PC-3 (cell line): ENCODE data around the gene SSUH2. TPM values are rescaled to one million over a fixed set of nuclear protein-coding genes. Genes with fewer than 3 reads are reported as not detected.

Source experiments
- ATAC-seq: fragments of 200-7000 bp; cut with Tn5 transposase; 2 replicates; pipeline ENCODE4 v1.9.1; 2020; ENCODE audit warnings: mild to moderate bottlenecking, moderate library complexity
- BruUV-seq: library from RNA; stranded (reverse); fragments of 400-500 nt; replicated peaks from 2 replicates; lab custom pipeline; 2021; lab: Mats Ljungman, UMichigan
- CTCF ChIA-PET: fragments of 300-600 bp; sonication (Branson Sonifier 250); formaldehyde crosslinking; loops from one replicate; lab custom pipeline; 2022; ENCODE audit warnings: antibody characterized with exemption; lab: Charles Lee
- POLR2A ChIA-PET: fragments of 300-600 bp; sonication (Branson Sonifier 250); formaldehyde crosslinking; loops from one replicate; lab custom pipeline; 2022; ENCODE audit warnings: antibody characterized with exemption; ENCODE audit not compliant: unreplicated experiment; lab: Charles Lee
- DNase-seq: peaks from one replicate; pipeline ENCODE4 v3.0.0-alpha.2; 2015
- H2AFZ ChIP-seq: fragments of 300-600 bp; sonication (generic); 2 replicates; pipeline ENCODE4 v1.6.0; 2016; ENCODE audit warnings: antibody characterized with exemption, low read length
- H3F3A ChIP-seq: fragments of 300-600 bp; sonication (generic); one replicate; pipeline ENCODE4 v1.6.0; 2017; ENCODE audit warnings: antibody characterized with exemption, low read length, control low read depth, mild to moderate bottlenecking; ENCODE audit not compliant: unreplicated experiment
- H3K27ac ChIP-seq: fragments of 300-600 bp; sonication (generic); 2 replicates; pipeline ENCODE4 v1.5.1; 2016; ENCODE audit warnings: mild to moderate bottlenecking, low read length
- H3K27me3 ChIP-seq: fragments of 300-600 bp; sonication (generic); 2 replicates; pipeline ENCODE4 v1.6.1; 2016; ENCODE audit warnings: low read length, mixed read lengths
- H3K36me3 ChIP-seq: fragments of 300-600 bp; sonication (generic); 2 replicates; pipeline ENCODE4 v1.6.1; 2016; ENCODE audit warnings: low read depth, mixed run types, low read length, mixed read lengths
- H3K4me1 ChIP-seq: fragments of 300-600 bp; sonication (generic); 2 replicates; pipeline ENCODE4 v1.5.1; 2016; ENCODE audit warnings: low read length; ENCODE audit not compliant: insufficient read depth
- H3K4me2 ChIP-seq: fragments of 300-600 bp; sonication (generic); 2 replicates; pipeline ENCODE4 v1.6.0; 2016; ENCODE audit warnings: low read length
- H3K4me3 ChIP-seq: fragments of 300-600 bp; sonication (generic); 2 replicates; pipeline ENCODE4 v1.5.1; 2016; ENCODE audit warnings: mild to moderate bottlenecking, low read length, mixed read lengths
- H3K79me2 ChIP-seq: fragments of 300-600 bp; sonication (generic); 2 replicates; pipeline ENCODE4 v1.6.1; 2017; ENCODE audit warnings: low read length, mixed read lengths
- H3K9ac ChIP-seq: fragments of 300-600 bp; sonication (generic); 2 replicates; pipeline ENCODE4 v1.6.0; 2016; ENCODE audit warnings: mild to moderate bottlenecking, low read length
- H3K9me2 ChIP-seq: fragments of 300-600 bp; sonication (generic); replicated peaks from 2 replicates; pipeline ENCODE4 v1.6.1; 2016; ENCODE audit warnings: mixed run types, low read length, mixed read lengths
- H3K9me3 ChIP-seq: fragments of 300-600 bp; sonication (generic); 2 replicates; pipeline ENCODE4 v1.6.1; 2016; ENCODE audit warnings: low read length, mixed read lengths
- H4K20me1 ChIP-seq: fragments of 300-600 bp; sonication (generic); 2 replicates; pipeline ENCODE4 v1.6.1; 2016; ENCODE audit warnings: low read length, mixed read lengths
- EZH2 ChIP-seq: fragments of 300-600 bp; sonication (generic); IDR thresholded peaks from one replicate; pipeline ENCODE4 v1.6.1; 2017; ENCODE audit warnings: antibody characterized with exemption, mild to moderate bottlenecking, low read length; ENCODE audit not compliant: unreplicated experiment
- EZH2phosphoT487 ChIP-seq: fragments of 300-600 bp; sonication (generic); IDR thresholded peaks from 2 replicates; pipeline ENCODE4 v1.6.1; 2018; ENCODE audit warnings: mild to moderate bottlenecking, antibody characterized with exemption, low read length, borderline replicate concordance
- intact Hi-C: fragments of 100-400 bp; cut with micrococcal nuclease; formaldehyde crosslinking; loops from 2 replicates; pipeline ENCODE4 v1.9.0; 2023
- total RNA-seq: library from RNA; depleted of rRNA; stranded (reverse); fragments of >200 nt; gene quantifications from 2 replicates; pipeline ENCODE4 v1.2.3, GENCODE V29; 2014
- TF ChIP-seq, protein P1 (sequence below): fragments of 300-600 bp; sonication (generic); conservative IDR thresholded peaks from 2 replicates; pipeline ENCODE4 v1.5.1; 2017; ENCODE audit warnings: antibody characterized with exemption, low read depth, mild to moderate bottlenecking, low read length

SSUH2 gene
- total RNA-seq, 1 experiment from 2014 or later: 0.44 TPM

DNA sequence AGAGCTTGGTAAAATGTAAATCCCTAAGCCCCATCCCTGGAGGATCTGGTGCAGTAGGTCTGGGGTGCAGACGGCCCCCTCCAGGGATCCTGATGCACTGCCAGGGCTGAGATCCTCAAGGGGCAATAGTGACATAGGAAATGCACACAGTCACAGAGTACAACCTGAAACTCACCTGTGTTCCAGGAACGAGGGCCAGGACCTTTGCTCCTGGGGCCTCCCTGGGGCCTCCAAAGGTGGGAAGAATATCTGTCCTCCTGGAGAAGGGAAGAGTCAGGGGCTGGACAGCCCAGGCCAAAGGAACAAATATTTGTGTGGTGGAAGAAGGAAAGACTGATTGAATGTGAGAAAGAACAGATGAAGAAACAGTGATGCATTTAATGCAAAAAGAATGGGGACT lies 9.5 kb downstream of the SSUH2 start:
- Histone ChIP-seq H4K20me1 (no peaks in the 10 kb centered on the region), H3K9me3 (no peaks in the 10 kb centered on the region), H3K36me3 (no peaks in the 10 kb centered on the region), H3K79me2 (no peaks in the 10 kb centered on the region), H3F3A (no peaks in the 10 kb centered on the region), H3K27ac (no peak overlapping the region), H3K4me3 (no peak overlapping the region), H3K4me2 (no peak overlapping the region), H3K9me2 (no peaks in the 10 kb centered on the region), H2AFZ (no peak overlapping the region), H3K4me1 (peaks cover 18% of the 10 kb centered on the region), H3K9ac (no peak overlapping the region), H3K27me3 (no peaks in the 10 kb centered on the region)
- DNase-seq (no peak), ATAC-seq (no peak)
- CTCF ChIA-PET: no interaction called here
- POLR2A ChIA-PET: no interaction called here
- BruUV-seq: no TSS peak
- no peak for TF ChIP-seq EZH2
- TF ChIP-seq, protein P1, sequence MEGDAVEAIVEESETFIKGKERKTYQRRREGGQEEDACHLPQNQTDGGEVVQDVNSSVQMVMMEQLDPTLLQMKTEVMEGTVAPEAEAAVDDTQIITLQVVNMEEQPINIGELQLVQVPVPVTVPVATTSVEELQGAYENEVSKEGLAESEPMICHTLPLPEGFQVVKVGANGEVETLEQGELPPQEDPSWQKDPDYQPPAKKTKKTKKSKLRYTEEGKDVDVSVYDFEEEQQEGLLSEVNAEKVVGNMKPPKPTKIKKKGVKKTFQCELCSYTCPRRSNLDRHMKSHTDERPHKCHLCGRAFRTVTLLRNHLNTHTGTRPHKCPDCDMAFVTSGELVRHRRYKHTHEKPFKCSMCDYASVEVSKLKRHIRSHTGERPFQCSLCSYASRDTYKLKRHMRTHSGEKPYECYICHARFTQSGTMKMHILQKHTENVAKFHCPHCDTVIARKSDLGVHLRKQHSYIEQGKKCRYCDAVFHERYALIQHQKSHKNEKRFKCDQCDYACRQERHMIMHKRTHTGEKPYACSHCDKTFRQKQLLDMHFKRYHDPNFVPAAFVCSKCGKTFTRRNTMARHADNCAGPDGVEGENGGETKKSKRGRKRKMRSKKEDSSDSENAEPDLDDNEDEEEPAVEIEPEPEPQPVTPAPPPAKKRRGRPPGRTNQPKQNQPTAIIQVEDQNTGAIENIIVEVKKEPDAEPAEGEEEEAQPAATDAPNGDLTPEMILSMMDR: no peak
- TF ChIP-seq EZH2phosphoT487: no peak
- intact Hi-C loops: no loop called here

DNA sequence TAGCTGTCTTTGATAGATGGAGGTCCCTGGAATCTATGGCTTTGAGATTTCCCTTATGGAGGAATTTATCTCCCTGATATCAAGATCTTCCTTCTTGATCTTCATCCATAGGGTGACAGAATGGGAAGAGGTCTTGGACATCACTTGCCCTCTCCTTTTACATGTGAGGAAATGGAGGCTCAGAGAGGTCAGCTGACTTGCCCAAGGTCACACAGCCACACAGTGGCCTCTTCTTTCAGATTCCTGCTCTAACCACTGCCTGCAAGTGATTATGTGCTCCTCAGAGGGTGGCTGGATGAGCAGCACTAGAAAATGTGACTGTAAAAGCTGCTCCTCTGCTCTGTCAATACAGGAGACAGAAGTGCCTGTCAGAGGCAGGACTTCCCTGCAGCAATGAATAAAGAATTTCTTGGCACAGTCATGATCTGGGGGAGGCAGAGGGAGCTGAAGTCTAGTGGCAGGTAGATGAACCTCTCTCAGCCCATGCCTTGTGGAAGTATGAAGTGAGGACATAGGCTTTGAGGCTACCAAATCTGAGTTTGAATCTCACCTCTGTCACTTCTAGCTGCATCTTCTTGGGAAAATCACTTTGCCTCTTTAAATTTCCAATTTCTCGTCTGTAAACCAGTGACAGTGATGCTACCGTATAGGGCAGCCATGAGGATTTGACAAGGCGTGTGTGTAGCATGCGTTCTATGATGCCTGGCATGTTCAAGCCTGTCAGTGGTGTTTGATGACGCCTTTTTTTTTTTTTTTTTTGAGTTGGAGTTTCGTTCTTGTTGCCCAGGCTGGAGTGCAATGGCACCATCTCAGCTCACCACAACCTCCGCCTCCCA lies 12.0 kb downstream of the SSUH2 start:
- Histone ChIP-seq H3F3A (no peaks in the 10 kb centered on the region), H3K27me3 (no peaks in the 10 kb centered on the region), H3K4me3 (no peak overlapping the region), H3K79me2 (no peaks in the 10 kb centered on the region), H2AFZ (no peak overlapping the region), H3K4me1 (peaks cover 29% of the 10 kb centered on the region), H3K36me3 (no peaks in the 10 kb centered on the region), H3K4me2 (no peak overlapping the region), H3K9ac (no peak overlapping the region), H4K20me1 (no peaks in the 10 kb centered on the region), H3K9me2 (no peaks in the 10 kb centered on the region), H3K9me3 (no peaks in the 10 kb centered on the region), H3K27ac (no peak overlapping the region; the same call in 1 of the 2 replicates)
- ATAC-seq (peak; percentile 29), DNase-seq (peak; percentile 58)
- POLR2A ChIA-PET: no interaction called here
- TF ChIP-seq EZH2 (no peak), EZH2phosphoT487 (no peak)
- TF ChIP-seq, protein P1: no peak
- CTCF ChIA-PET: interaction anchor here (0.8 kb wide), 1 partner anchor 30 kb away, joined by 3 read pairs; no protein-coding TSS in a partner anchor
- BruUV-seq: no TSS peak
- intact Hi-C loops: no loop called here

DNA sequence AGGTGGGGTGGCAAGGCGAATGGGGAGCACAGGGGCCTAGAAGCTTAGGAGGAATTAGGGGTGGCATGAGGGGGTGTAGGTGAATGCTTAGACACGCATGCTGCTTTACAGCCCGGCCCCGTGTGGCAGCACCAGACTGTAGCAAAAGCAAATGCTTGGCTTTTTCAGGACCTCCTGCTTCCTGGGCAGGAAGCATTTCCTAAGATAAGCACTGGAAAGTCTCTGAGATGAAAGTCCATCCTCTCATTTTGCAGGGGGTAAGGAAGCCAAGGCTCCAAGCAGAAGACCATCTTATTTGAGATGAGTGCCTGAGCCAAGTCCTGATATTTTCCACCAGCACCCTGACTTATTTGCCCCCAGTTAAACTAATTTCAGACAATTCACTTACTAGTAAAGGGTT lies 12.9 kb downstream of the SSUH2 start:
- Histone ChIP-seq H4K20me1 (no peaks in the 10 kb centered on the region), H3K79me2 (no peaks in the 10 kb centered on the region), H3K9me3 (no peaks in the 10 kb centered on the region), H2AFZ (no peak overlapping the region), H3F3A (no peaks in the 10 kb centered on the region), H3K27ac (no peak overlapping the region), H3K9me2 (no peaks in the 10 kb centered on the region), H3K4me3 (no peak overlapping the region), H3K9ac (no peak overlapping the region), H3K4me2 (no peak overlapping the region), H3K36me3 (no peaks in the 10 kb centered on the region), H3K4me1 (peaks cover 29% of the 10 kb centered on the region), H3K27me3 (no peaks in the 10 kb centered on the region)
- TF ChIP-seq EZH2 (no peak), EZH2phosphoT487 (no peak)
- TF ChIP-seq, protein P1: no peak
- POLR2A ChIA-PET: no interaction called here
- DNase-seq: no peak
- CTCF ChIA-PET: no interaction called here
- intact Hi-C loops: no loop called here
- ATAC-seq: no peak
- BruUV-seq: no TSS peak
